HG03575 (cell line): ENCODE measurements around the gene PAFAH1B2.
"Not testable (repeated sequence)": the region's sequence is repeated elsewhere in the genome, so short reads cannot be mapped to it uniquely, and the experiment has no call there.

ENCODE experiments used
- ATAC-seq: cut with Tn5 transposase; IDR thresholded peaks from one replicate; pipeline ENCODE4 v1.9.1; 2021; ENCODE audit not compliant: unreplicated experiment, insufficient number of reproducible peaks, low FRiP score; ENCODE audit errors: extremely low read depth

Gene PAFAH1B2, protein sequence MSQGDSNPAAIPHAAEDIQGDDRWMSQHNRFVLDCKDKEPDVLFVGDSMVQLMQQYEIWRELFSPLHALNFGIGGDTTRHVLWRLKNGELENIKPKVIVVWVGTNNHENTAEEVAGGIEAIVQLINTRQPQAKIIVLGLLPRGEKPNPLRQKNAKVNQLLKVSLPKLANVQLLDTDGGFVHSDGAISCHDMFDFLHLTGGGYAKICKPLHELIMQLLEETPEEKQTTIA

GRCh38 chr11:117143871-117144476 is at the start of gene PAFAH1B2:
PAFAH1B2 (plus strand) TSS chr11:117144287; CDS start chr11:117152448, 8,161 bp downstream.
- ATAC-seq: peak; percentile 77

DNA sequence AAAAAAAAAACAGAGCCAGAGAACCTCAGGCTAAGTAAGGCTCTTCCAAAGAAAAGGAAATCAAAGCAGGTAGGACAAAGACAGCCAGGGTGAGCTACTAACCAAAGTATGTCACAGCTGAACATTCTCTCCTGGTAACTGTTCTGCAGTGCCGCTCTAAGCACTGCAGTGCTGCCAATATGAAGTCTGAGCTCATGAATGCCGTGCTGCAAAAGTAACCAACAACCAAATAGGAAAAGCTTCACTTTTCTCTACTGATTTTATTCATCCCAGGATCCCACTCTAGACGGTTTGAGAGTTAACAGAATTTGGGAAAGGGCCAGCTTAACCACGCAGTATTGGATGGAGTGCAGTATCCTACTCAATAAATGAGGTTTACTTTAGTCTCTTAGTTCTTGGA is 49.3 kb upstream of the PAFAH1B2 start:
- no peak for ATAC-seq

- no peak for ATAC-seq
These were observed 48.6 kb upstream of the PAFAH1B2 start for GRCh38 chr11:117095284-117096161.

GRCh38 chr11:117096201-117096991 is 47.7 kb upstream of the PAFAH1B2 start:
- ATAC-seq: no peak

- ATAC-seq: no peak
These were observed 47.1 kb upstream of the PAFAH1B2 start for GRCh38 chr11:117097014-117097388.

- no peak for ATAC-seq
These were observed 46.5 kb upstream of the PAFAH1B2 start for GRCh38 chr11:117097389-117098268.

- ATAC-seq: no peak
These were observed 45.5 kb upstream of the PAFAH1B2 start, which contains the start of gene SIK3 for GRCh38 chr11:117098269-117099232. SIK3 (minus strand) TSS chr11:117098428; CDS start chr11:117098415, 13 bp downstream.

GRCh38 chr11:117099696-117100095 is 44.4 kb upstream of the PAFAH1B2 start:
- ATAC-seq: no peak

GRCh38 chr11:117100556-117100955 is 43.5 kb upstream of the PAFAH1B2 start:
- ATAC-seq: no peak

DNA sequence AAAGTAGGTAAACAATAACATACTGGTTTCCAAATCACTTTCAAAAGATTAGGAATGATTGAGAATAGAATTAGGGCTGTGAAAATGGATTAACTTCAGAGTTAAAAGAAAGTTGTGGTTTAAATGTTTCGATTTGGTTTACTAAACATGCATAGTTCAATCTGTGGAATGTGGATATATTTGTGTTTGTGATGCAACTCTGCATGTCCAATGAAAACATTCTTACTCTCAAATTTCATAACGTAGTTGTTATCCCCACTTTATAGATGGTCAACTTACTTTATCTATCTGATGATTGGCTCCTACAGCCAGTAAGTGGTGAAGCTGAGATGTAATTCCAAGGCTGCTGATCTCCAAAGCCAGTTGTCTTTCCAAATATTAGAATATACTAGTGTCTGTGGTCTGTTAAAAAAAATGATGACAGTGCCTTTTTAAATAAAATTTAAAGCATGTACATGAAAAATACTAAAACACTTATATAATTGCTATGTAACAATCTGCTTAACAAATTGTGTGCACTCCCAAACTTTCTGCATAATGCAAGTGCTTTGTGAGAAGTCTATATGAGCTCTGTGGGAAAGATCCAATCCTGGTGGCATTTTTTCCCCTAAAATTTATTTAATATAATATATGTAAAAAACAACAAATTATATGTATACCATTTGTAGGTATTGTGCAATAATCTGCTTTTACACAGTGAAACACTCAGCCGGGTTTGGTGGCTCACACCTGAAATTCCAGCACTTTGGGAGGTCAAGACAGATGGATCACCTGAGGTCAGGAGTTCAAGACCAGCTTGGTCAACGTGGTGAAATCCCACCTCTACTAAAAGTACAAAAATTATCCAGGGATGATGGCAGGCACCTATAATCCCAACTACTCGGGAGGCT is 36.1 kb upstream of the PAFAH1B2 start:
- ATAC-seq: no peak

GRCh38 chr11:117110294-117110950 is 33.7 kb upstream of the PAFAH1B2 start:
- ATAC-seq: no peak

DNA sequence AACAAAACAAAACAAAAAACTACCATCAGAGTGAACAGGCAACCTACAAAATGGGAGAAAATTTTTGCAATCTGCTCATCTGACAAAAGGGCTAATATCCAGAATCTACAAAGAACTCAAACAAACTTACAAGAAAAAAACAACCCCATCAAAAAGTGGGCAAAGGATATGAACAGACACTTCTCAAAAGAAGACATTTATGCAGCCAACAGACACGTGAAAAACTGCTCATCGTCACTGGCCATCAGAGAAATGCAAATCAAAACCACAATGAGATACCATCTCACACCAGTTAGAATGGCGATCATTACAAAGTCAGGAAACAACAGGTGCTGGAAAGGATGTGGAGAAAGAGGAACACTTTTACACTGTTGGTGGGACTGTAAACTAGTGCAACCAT is 31.6 kb upstream of the PAFAH1B2 start:
- not testable (repeated sequence) for ATAC-seq

DNA sequence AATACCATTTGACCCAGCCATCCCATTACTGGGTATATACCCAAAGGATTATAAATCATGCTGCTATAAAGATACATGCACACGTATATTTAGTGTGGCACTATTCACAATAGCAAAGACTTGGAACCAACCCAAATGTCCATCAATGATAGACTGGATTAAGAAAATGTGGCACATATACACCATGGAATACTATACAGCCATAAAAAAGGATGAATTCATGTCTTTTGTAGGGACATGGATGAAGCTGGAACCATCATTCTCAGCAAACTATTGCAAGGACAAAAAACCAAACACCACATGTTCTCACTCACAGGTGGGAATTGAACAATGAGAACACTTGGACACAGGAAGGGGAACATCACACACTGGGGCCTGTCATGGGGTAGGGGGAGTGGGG is 31.1 kb upstream of the PAFAH1B2 start:
- ATAC-seq: not testable (repeated sequence)

GRCh38 chr11:117117681-117118080 is 26.4 kb upstream of the PAFAH1B2 start:
- no peak for ATAC-seq

DNA sequence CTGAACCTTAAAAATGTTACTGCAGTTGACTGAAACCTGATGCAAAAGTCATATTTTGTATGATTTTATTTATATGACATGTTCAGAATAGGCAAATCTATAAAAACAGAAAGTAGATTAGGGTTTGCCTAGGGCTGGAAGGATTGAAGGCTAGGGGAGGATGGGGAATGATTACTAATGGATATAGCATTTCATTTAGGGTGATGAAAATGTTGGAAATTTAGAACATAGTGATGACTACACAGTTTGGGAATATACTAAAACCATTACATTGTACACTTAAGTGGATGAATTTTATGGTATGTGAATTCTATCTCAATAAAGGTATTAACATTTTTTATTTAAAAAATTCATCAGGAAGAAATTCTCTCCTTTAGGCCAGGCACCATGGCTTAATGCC is 22.9 kb upstream of the PAFAH1B2 start:
- no peak for ATAC-seq

- no peak for ATAC-seq
These were observed 21.5 kb upstream of the PAFAH1B2 start for GRCh38 chr11:117122556-117122955.
